Cardiac muscle cell (in vitro differentiated cells and primary cell): ENCODE data around the gene TRAP1. TPM values are rescaled to one million over a fixed set of nuclear protein-coding genes. Genes with fewer than 3 reads are reported as not detected.

ENCODE experiments used
- DNase-seq, 2 donors: peaks; one replicate each; pipeline versions ENCODE4 v3.0.0 to v3.0.0-alpha.2; 2010 to 2017; ENCODE audit warnings: low read depth in 1 of 2, low spot score in 1 of 2
- H3K27ac ChIP-seq: fragments of 200-600 bp; sonication (generic); 2 replicates; pipeline ENCODE4 v1.5.1; 2016
- H3K27me3 ChIP-seq: fragments of 200-600 bp; sonication (generic); 2 replicates; pipeline ENCODE4 v1.6.0; 2016; ENCODE audit warnings: control low read depth
- H3K36me3 ChIP-seq: fragments of 200-600 bp; sonication (generic); 2 replicates; pipeline ENCODE4 v1.5.1; 2016; ENCODE audit warnings: control low read depth
- H3K4me1 ChIP-seq: fragments of 200-600 bp; sonication (generic); 2 replicates; pipeline ENCODE4 v1.8.1; 2017; ENCODE audit warnings: low read depth, mild to moderate bottlenecking, mixed run types
- H3K4me3 ChIP-seq: fragments of 200-600 bp; sonication (generic); 2 replicates; pipeline ENCODE4 v1.5.1; 2016; ENCODE audit warnings: mild to moderate bottlenecking
- H3K9me3 ChIP-seq: fragments of 200-600 bp; sonication (generic); 2 replicates; pipeline ENCODE4 v1.5.1; 2017; ENCODE audit warnings: low read depth, mild to moderate bottlenecking, control low read depth
- CTCF ChIP-seq: IDR thresholded peaks from 2 replicates; pipeline ENCODE4 v1.5.1; 2012; ENCODE audit warnings: low read depth, mild to moderate bottlenecking, low read length
- polyA plus RNA-seq: library from polyadenylated mRNA; unstranded; fragments of >200 nt; fragmentation: Nextera tagmentation; extraction: Ambion mirVana; gene quantifications from 2 replicates; pipeline ENCODE4 v1.2.1, GENCODE V29; 2016
- total RNA-seq: library from RNA; depleted of rRNA; stranded (reverse); fragments of >200 nt; gene quantifications from 2 replicates; pipeline ENCODE4 v1.2.3, GENCODE V29; 2016

Gene TRAP1
- total and polyA plus RNA-seq, 2 experiments from 2014 or later, result 157 to 164 TPM

- H3K27me3 ChIP-seq, result no peaks in the 10 kb centered on the region
These were observed 78.2 kb downstream of the TRAP1 start for GRCh38 chr16:3638916-3639644.

DNA sequence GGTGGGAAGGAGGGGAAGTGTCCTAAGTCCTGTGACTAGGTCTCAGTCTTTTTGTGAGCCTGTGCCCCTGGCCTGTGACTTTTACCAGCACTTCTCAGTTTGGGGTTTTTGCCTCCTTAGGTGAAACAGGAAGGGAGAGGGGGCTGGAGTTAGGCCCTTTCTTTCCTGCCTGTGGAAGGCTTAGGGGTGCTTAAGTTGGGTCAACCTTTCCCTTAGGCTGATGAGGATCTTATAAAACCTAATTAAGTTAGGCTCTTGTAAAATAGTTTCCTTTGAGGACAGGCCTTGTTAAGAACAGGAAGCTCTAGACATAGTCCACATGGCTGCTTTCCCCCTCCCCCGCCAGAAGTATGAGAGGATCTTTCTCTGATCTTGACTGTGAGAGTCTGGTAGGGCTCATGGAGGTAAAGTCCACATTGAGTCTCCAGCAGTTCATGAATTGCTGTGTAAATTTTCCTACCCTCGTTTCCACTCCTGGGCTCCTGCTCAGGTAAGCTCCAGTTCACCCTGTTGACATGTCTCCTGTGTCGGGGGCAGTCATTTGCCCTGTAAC, 79.9 kb downstream of the TRAP1 start:
- peak; percentile 52 to 55 for DNase-seq
- peak overlapping the region; percentile 83 for H3K27ac ChIP-seq
- no peaks in the 10 kb centered on the region for H3K36me3 ChIP-seq
- H3K4me1 ChIP-seq, result peaks cover 10% of the 10 kb centered on the region
- TF ChIP-seq CTCF, result no peak
- H3K27me3 ChIP-seq, result no peaks in the 10 kb centered on the region
- no peaks in the 10 kb centered on the region for H3K9me3 ChIP-seq
- no peak overlapping the region for H3K4me3 ChIP-seq

More at GRCh38 chr16:3638916-3639644, 78.2 kb downstream of the TRAP1 start:
- Histone ChIP-seq H3K9me3 (no peaks in the 10 kb centered on the region), H3K4me1 (peaks cover 12% of the 10 kb centered on the region), H3K27ac (no peak overlapping the region), H3K4me3 (no peak overlapping the region), H3K36me3 (no peaks in the 10 kb centered on the region)
- TF ChIP-seq CTCF, result no peak
- DNase-seq, result no peak

DNA sequence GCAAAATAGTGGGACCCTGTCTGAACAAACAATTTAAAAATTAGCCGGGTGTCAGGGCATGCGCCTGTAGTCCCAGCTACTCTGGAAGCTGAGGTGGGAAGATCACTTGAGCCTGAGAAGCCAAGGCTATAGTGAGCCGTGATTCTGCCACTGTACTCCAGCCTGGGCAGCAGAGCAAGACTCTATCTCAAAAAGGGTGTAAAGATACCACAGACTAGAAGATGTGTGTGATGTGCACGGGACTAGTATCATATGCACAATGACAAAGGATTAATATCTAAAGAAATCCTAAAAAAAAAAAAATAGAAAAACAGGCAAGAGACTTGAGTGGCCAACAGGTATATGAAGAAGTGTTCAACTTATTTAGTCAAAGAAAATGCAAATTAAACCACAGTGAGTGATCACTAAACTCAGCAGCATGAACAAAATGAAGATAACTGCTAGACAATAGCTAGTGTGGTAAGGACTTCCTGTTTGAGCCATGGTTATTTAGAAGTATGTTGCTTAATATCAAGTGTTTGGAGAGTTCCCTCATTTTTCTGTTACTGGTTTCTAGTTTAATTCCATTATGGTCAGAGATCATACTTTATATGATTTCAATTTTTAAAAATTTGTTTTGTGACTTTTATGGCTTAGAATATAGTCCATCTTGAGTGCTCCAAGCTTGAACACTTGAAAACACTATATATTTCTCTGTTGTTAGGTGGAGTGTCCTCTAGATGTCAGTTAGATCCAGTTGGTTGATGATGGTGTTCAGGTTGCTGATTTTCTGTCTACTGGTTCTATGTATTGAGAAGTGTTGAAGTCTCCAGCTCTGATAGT, 91.2 kb downstream of the TRAP1 start:
- H3K4me1 ChIP-seq, result no peaks in the 10 kb centered on the region
- TF ChIP-seq CTCF, result no peak
- H3K27ac ChIP-seq, result no peak overlapping the region
- H3K9me3 ChIP-seq, result no peaks in the 10 kb centered on the region
- H3K4me3 ChIP-seq, result no peak overlapping the region
- no peaks in the 10 kb centered on the region for H3K36me3 ChIP-seq
- no peaks in the 10 kb centered on the region for H3K27me3 ChIP-seq
- peak in 1 of 2 donors; percentile 59 for DNase-seq

DNA sequence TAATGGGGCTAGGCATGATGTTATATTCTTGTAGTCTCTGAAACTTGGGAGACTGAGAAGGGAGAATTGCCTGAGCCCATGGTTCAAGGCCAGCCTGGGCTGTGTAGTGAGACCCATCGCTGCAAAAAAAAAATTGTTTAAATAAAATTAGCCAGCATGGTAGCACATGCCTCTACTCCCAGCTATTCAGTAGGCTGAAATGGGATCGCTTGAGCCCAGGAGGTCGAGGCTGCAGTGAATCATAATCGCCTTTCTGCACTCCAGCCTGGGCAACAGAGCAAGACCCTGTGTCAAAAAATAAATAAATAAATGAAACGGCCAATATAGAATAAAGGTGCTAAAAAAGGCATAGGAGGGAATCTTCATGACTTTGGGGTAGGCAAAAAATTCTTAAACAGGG, 92.0 kb downstream of the TRAP1 start:
- Histone ChIP-seq H3K9me3 (no peaks in the 10 kb centered on the region), H3K36me3 (no peaks in the 10 kb centered on the region), H3K4me1 (no peaks in the 10 kb centered on the region), H3K4me3 (no peak overlapping the region), H3K27ac (no peak overlapping the region), H3K27me3 (no peaks in the 10 kb centered on the region)
- no peak for TF ChIP-seq CTCF
- no peak for DNase-seq

- DNase-seq, result no peak
- Histone ChIP-seq H3K9me3 (no peaks in the 10 kb centered on the region), H3K4me1 (no peaks in the 10 kb centered on the region), H3K4me3 (no peak overlapping the region), H3K27ac (no peak overlapping the region), H3K36me3 (no peaks in the 10 kb centered on the region), H3K27me3 (no peaks in the 10 kb centered on the region)
- TF ChIP-seq CTCF, result no peak
These were observed 93.7 kb downstream of the TRAP1 start for GRCh38 chr16:3623642-3624041.
